Transverse colon (tissue), 4 donors: Measurements from ENCODE around the gene INSM1. TPM values are rescaled to one million over a fixed set of nuclear protein-coding genes. Genes with fewer than 3 reads are reported as not detected.

Source experiments
- DNase-seq: peaks from one replicate; pipeline ENCODE4 v3.0.0-alpha.2; 2019
- H3K27ac ChIP-seq, 4 donors: fragments of 200-600 bp; sonication (generic); 2 replicates each; pipeline ENCODE4 v1.5.1; 2016 to 2018; ENCODE audit warnings: inconsistent platforms in 4 of 4
- H3K27me3 ChIP-seq: fragments of 200-600 bp; sonication (generic); 2 replicates; pipeline ENCODE4 v1.5.1; 2017; ENCODE audit warnings: inconsistent platforms
- H3K36me3 ChIP-seq, 4 donors: fragments of 200-600 bp; sonication (generic); 2 replicates each; pipeline ENCODE4 v1.5.1; 2017 to 2019; ENCODE audit warnings: inconsistent platforms in 4 of 4
- H3K4me1 ChIP-seq, 4 donors: fragments of 200-600 bp; sonication (generic); 2 replicates each; pipeline ENCODE4 v1.5.1; 2017 to 2020; ENCODE audit warnings: inconsistent platforms in 4 of 4
- H3K4me3 ChIP-seq, 4 donors: fragments of 200-600 bp; sonication (generic); 1 replicate in 1 of 4; 2 replicates in 3 of 4; pipeline versions ENCODE4 v1.5.1 to v1.6.1; 2017 to 2019; ENCODE audit warnings: inconsistent platforms in 4 of 4
- H3K9me3 ChIP-seq, 2 donors: fragments of 200-600 bp; sonication (generic); 2 replicates each; pipeline ENCODE4 v1.5.1; 2017 to 2019; ENCODE audit warnings: inconsistent platforms in 2 of 2
- EP300 ChIP-seq: sonication (generic); formaldehyde crosslinking; IDR thresholded peaks from one replicate; pipeline ENCODE4 v1.6.1; 2017; ENCODE audit warnings: antibody characterized with exemption, low read depth
- POLR2A ChIP-seq: fragments of 450-650 bp; IDR thresholded peaks from one replicate; pipeline ENCODE4 v1.6.1; 2016; ENCODE audit warnings: antibody characterized with exemption, mild to moderate bottlenecking, moderate library complexity
- POLR2AphosphoS5 ChIP-seq, 3 donors: sonication (generic); formaldehyde crosslinking; IDR thresholded peaks; one replicate each; pipeline ENCODE4 v1.6.1; 2016; ENCODE audit warnings: antibody characterized with exemption in 3 of 3
- WGBS, 2 donors: methylation state at CpG; one replicate each; pipeline ENCODE4 v1.1.5; 2018; ENCODE audit warnings: low coverage in 1 of 2; 5-methylcytosine and 5-hydroxymethylcytosine counted together
- in situ Hi-C, 4 donors: fragments of 200-750 bp; cut with MboI; loops; one replicate each; pipeline versions ENCODE4 v1.15.0 to v1.15.1; 2017; ENCODE audit warnings: low sequenced_read_pairs in 3 of 4, low pct_ligation_motif_present in 1 of 4, low pct_unique_long_range_greater_than_20kb in 1 of 4
- intact Hi-C: fragments of 100-400 bp; cut with DNase I; formaldehyde crosslinking; loops from one replicate; pipeline ENCODE4 v1.15.1; 2023; ENCODE audit warnings: low total_unique reads
- total RNA-seq, 4 donors: library from RNA; depleted of rRNA; stranded (reverse); fragments of >200 nt; gene quantifications; one replicate each; pipeline ENCODE4 v1.1.0, GENCODE V29; 2016
- TF ChIP-seq, protein P1 (sequence below), 5 experiments: fragments of 200-600 bp in 3 of 5; fragments of 450-650 bp in 2 of 5; sonication (generic) in 3 of 5; IDR thresholded peaks; 1 replicate in 2 of 5; 2 replicates in 3 of 5; pipeline ENCODE4 v1.5.1; 2016 to 2017; ENCODE audit warnings: antibody characterized with exemption in 5 of 5, inconsistent platforms in 3 of 5, mild to moderate bottlenecking in 2 of 5, moderate library complexity in 1 of 5

Gene INSM1
- total RNA-seq, 4 donors from 2014 or later = 0.60 to 3.0 (median 1.4) TPM

DNA sequence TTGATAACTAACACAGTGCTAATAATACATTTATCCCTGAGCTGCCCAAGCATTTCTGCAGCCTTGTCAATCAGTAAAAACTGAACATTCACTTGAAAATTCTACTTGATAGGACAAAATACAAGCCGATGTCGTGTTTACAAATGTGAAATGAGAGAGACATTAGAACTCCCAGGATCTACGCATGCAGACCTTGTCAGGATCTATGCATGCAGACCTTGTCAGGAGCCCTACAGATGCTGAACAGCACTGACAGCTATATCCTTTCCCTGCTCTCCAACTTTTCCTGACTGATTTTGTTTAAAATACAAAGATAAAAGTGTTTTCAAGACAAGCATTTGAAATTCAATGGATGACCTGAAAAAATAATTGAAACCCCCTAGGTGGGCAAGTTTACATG is 28.9 kb downstream of the INSM1 start:
- no peak overlapping the region for H3K27ac ChIP-seq
- peaks cover 0 to 5% (median 2%) of the 10 kb centered on the region in 4 donors for H3K36me3 ChIP-seq
- no peaks in the 10 kb centered on the region for H3K27me3 ChIP-seq
- no peak overlapping the region for H3K4me3 ChIP-seq
- no peak for DNase-seq
- intact Hi-C loops = no loop called here
- WGBS, 2 donors = 97 to 100% methylated on average over 3 of the region's 3 CpGs
- in situ Hi-C loops = loop anchor here in 1 of 4 donors (25.0 kb wide), 1 partner anchor 91 kb away; no protein-coding TSS in a partner anchor
- H3K9me3 ChIP-seq = no peaks in the 10 kb centered on the region
- H3K4me1 ChIP-seq = peaks cover 0 to 9% (median 0%) of the 10 kb centered on the region in 4 donors
- no peak for TF ChIP-seq POLR2AphosphoS5 (IDR thresholded peaks at IDR 0.05)
- no peak for TF ChIP-seq POLR2A
- TF ChIP-seq EP300 = no peak
- TF ChIP-seq, protein P1, sequence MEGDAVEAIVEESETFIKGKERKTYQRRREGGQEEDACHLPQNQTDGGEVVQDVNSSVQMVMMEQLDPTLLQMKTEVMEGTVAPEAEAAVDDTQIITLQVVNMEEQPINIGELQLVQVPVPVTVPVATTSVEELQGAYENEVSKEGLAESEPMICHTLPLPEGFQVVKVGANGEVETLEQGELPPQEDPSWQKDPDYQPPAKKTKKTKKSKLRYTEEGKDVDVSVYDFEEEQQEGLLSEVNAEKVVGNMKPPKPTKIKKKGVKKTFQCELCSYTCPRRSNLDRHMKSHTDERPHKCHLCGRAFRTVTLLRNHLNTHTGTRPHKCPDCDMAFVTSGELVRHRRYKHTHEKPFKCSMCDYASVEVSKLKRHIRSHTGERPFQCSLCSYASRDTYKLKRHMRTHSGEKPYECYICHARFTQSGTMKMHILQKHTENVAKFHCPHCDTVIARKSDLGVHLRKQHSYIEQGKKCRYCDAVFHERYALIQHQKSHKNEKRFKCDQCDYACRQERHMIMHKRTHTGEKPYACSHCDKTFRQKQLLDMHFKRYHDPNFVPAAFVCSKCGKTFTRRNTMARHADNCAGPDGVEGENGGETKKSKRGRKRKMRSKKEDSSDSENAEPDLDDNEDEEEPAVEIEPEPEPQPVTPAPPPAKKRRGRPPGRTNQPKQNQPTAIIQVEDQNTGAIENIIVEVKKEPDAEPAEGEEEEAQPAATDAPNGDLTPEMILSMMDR (IDR thresholded peaks at IDR 0.05) = no peak

DNA sequence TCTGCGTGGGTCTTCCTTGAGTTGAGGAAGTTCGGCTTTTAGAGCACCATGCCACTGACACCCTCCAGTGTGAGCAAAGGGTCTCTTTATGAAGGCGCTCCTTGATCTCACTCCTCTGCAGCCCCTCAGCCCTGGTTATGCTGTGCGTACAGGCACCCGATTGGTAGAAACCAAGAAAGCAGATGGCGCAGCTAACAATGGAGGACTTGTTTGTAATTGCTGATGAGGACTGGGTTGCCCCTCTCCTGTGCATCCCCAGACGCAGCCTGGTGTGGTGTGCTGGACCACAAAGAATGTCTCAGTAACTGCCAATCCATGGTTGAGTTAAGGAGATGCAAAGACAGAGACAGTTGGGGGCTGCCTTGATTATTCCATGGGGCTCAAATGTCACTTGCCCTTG is 30.2 kb downstream of the INSM1 start:
- in situ Hi-C loops (loop anchor here in 1 of 4 donors (25.0 kb wide), 1 partner anchor 89 kb away; no protein-coding TSS in a partner anchor), intact Hi-C loops (no loop called here)
- no peak for DNase-seq
- Histone ChIP-seq H3K4me3 (no peak overlapping the region), H3K9me3 (no peaks in the 10 kb centered on the region), H3K36me3 (no peaks in the 10 kb centered on the region), H3K27me3 (no peaks in the 10 kb centered on the region), H3K4me1 (peaks cover 0 to 9% (median 0%) of the 10 kb centered on the region in 4 donors), H3K27ac (no peak overlapping the region)
- WGBS, 2 donors = 97 to 100% methylated on average over 2 to 7 of the region's 7 CpGs
- TF ChIP-seq POLR2A (no peak), POLR2AphosphoS5 (IDR thresholded peaks at IDR 0.05) (no peak), EP300 (no peak)
- TF ChIP-seq, protein P1 (IDR thresholded peaks at IDR 0.05) = no peak

DNA sequence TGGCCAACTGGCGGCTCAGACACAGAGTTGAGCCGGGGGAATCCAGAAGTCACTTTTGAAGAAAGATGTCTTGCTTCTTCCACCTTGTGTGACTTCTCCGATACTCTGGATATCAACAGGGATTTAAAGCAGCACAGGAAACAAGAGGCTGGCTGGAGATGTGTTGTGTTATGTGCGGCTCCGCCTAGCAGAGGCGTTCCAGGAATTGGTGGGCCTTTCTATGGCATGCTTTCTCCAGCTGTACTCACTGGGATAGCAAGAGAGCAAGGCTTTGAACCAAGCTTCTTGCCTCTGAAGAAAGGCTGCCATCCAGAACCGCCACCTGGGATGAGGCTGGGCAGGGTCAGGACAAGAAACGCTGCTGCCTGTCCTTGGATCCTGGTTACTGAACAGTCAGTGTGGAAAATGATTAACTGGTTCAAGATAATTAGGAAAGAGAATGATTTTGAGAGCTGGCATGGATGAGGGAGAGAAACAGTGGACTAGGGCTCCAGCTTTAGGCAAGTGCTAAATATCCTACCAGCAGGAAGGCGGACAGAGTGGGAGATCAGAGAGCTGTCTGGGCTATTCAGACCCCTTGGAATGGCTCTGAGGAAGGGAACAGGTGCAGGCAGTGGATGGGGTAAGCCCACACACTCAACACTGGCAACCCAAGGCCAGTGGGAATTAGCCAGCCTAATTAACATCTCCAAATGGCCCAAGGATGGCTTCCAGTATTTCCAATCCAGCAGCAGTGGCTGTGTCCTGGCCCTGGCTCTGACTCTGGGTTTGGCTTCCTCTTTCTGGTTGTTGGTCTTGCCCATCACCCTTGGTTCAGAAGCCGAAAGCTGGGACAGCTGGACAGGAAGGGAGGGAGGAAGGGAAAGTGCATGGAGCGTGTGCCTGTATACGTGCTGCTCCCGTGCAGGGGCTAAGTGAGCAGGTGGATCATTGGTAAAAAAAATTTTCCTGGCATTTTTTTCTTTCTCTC is 31.9 kb downstream of the INSM1 start:
- no peaks in the 10 kb centered on the region for H3K27me3 ChIP-seq
- no peaks in the 10 kb centered on the region for H3K36me3 ChIP-seq
- H3K4me1 ChIP-seq = peaks cover 0 to 9% (median 0%) of the 10 kb centered on the region in 4 donors

DNA sequence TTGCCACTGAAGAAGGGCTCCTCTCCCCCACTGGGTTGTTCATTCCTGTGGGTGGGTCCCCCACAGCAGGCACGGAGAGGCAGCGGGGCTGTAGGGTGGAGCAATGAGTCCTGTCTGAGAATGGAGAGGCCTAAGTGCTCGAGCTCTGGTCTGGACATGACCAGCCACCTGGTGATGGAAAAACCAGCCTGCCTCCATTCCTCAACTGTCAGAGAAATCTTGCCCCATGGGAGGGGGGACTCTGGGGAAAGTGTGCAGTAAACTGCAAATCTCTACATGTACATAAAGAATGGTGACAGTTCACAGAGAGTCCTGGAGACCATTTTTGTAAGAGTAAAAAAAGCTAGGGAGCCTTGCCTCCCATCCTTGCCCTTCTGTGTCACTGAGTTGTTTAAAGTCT is 34.1 kb downstream of the INSM1 start:
- Histone ChIP-seq H3K4me1 (peaks cover 0 to 9% (median 0%) of the 10 kb centered on the region in 4 donors), H3K27me3 (no peaks in the 10 kb centered on the region), H3K4me3 (no peak overlapping the region), H3K9me3 (no peaks in the 10 kb centered on the region), H3K36me3 (no peaks in the 10 kb centered on the region), H3K27ac (no peak overlapping the region)
- intact Hi-C loops = no loop called here
- TF ChIP-seq, protein P1 (IDR thresholded peaks at IDR 0.05) = no peak
- TF ChIP-seq POLR2A = no peak
- no peak for TF ChIP-seq EP300
- no peak for TF ChIP-seq POLR2AphosphoS5 (IDR thresholded peaks at IDR 0.05)
- 84% methylated on average over 3 of the region's 3 CpGs; no CpG with 5 or more reads in 1 of the 2 donors for WGBS, 2 donors
- DNase-seq = no peak
- in situ Hi-C loops = no loop called here

More for the DNA sequence above, 31.9 kb downstream of the INSM1 start:
- H3K4me3 ChIP-seq = no peak overlapping the region
- intact Hi-C loops = no loop called here
- H3K27ac ChIP-seq = no peak overlapping the region
- in situ Hi-C loops = loop anchor here in 1 of 4 donors (25.0 kb wide), 1 partner anchor 87 kb away; no protein-coding TSS in a partner anchor
- 88 to 89% methylated on average over 4 to 13 of the region's 13 CpGs for WGBS, 2 donors
- TF ChIP-seq, protein P1 (IDR thresholded peaks at IDR 0.05) = no peak
- TF ChIP-seq EP300 (no peak), POLR2AphosphoS5 (IDR thresholded peaks at IDR 0.05) (no peak), POLR2A (no peak)
- no peak for DNase-seq
- no peaks in the 10 kb centered on the region for H3K9me3 ChIP-seq
